ENCODE measurements around the gene MAN1C1. TPM values are rescaled to one million over a fixed set of nuclear protein-coding genes. Genes with fewer than 3 reads are reported as not detected.
A peak's percentile ranks its signal among the peaks of the same experiment; 100 is the strongest.

Gene MAN1C1
- total RNA-seq, 6 experiments from 2014 or later, result 10.7 to 38.8 (median 21.0) TPM

- ATAC-seq (no peak), DNase-seq (no peak)
- peaks cover 0 to 6% (median 2%) of the 10 kb centered on the region in 4 donors for H3K36me3 ChIP-seq
- 88% methylated on average over 4 of the region's 5 CpGs for WGBS (ENCODE audit: insufficient coverage, low coverage, low lambda C conversion rate, missing lambda C conversion rate)
- H3K4me3 ChIP-seq, result no peak overlapping the region
- no peaks in the 10 kb centered on the region for H3K27me3 ChIP-seq
- no peaks in the 10 kb centered on the region for H3K9me3 ChIP-seq
- TF ChIP-seq CTCF (IDR thresholded peaks at IDR 0.05), result no peak
- no peak overlapping the region for H3K27ac ChIP-seq
- no peaks in the 10 kb centered on the region for H3K4me1 ChIP-seq
- intact Hi-C loops (cut with DNase I), result no loop called here
Measured at GRCh38 chr1:25757846-25758185, 141.2 kb downstream of the MAN1C1 start.

GRCh38 chr1:25758466-25759070 is 142.0 kb downstream of the MAN1C1 start:
- no peaks in the 10 kb centered on the region for H3K4me1 ChIP-seq
- H3K36me3 ChIP-seq, result peaks cover 0 to 6% (median 2%) of the 10 kb centered on the region in 4 donors
- 76% methylated on average over 6 of the region's 15 CpGs for WGBS (ENCODE audit: insufficient coverage, low coverage, low lambda C conversion rate, missing lambda C conversion rate)
- no peak for TF ChIP-seq CTCF (IDR thresholded peaks at IDR 0.05)
- no peak for TF ChIP-seq POLR2A (IDR thresholded peaks at IDR 0.05)
- H3K27ac ChIP-seq, result no peak overlapping the region
- H3K4me3 ChIP-seq, result no peak overlapping the region
- no peak for ATAC-seq
- no peaks in the 10 kb centered on the region for H3K9me3 ChIP-seq
- DNase-seq, result no peak
- no peaks in the 10 kb centered on the region for H3K27me3 ChIP-seq
- intact Hi-C loops (cut with DNase I), result no loop called here

- H3K27ac ChIP-seq, result no peak overlapping the region
- no peaks in the 10 kb centered on the region for H3K4me1 ChIP-seq
- TF ChIP-seq CTCF (IDR thresholded peaks at IDR 0.05) (no peak), POLR2A (IDR thresholded peaks at IDR 0.05) (no peak)
- H3K4me3 ChIP-seq, result no peak overlapping the region
- 89% methylated on average over 7 of the region's 11 CpGs for WGBS (ENCODE audit: insufficient coverage, low coverage, low lambda C conversion rate, missing lambda C conversion rate)
- no peaks in the 10 kb centered on the region for H3K9me3 ChIP-seq
- peaks cover 0 to 4% (median 0%) of the 10 kb centered on the region in 4 donors for H3K36me3 ChIP-seq
- no peak for DNase-seq
- no peaks in the 10 kb centered on the region for H3K27me3 ChIP-seq
- ATAC-seq, result peak; percentile 48 to 68 (median 61)
- intact Hi-C loops (cut with DNase I), result no loop called here
Measured at GRCh38 chr1:25760122-25760719, 143.6 kb downstream of the MAN1C1 start.

- 57% methylated on average over 4 of the region's 5 CpGs for whole genome bisulfite sequencing (ENCODE audit: insufficient coverage, low coverage, low lambda C conversion rate, missing lambda C conversion rate)
- Histone ChIP-seq H3K4me1 (no peaks in the 10 kb centered on the region), H3K27me3 (no peaks in the 10 kb centered on the region), H3K4me3 (no peak overlapping the region), H3K36me3 (no peaks in the 10 kb centered on the region), H3K9me3 (no peaks in the 10 kb centered on the region), H3K27ac (no peak overlapping the region)
- TF ChIP-seq POLR2A (IDR thresholded peaks at IDR 0.05) (no peak), CTCF (IDR thresholded peaks at IDR 0.05) (no peak)
- DNase-seq, result no peak
- intact Hi-C loops (cut with DNase I), result no loop called here
- ATAC-seq, result no peak
Measured at GRCh38 chr1:25760871-25761270, 144.3 kb downstream of the MAN1C1 start.
